A673 (cell line): ENCODE results near the gene CRADD.

Source experiments
- EZH2 ChIP-seq: fragments of 200-600 bp; sonication (generic); IDR thresholded peaks from 2 replicates; pipeline ENCODE4 v1.6.1; 2017; ENCODE audit warnings: borderline replicate concordance, low read depth, mild to moderate bottlenecking, mixed read lengths, antibody characterized with exemption, low read length; ENCODE audit not compliant: poor library complexity, severe bottlenecking
- TF ChIP-seq, protein P1 (sequence below): fragments of 300-800, 200-600 bp; sonication (generic); conservative IDR thresholded peaks from 2 replicates; pipeline ENCODE4 v1.5.1; 2017; ENCODE audit warnings: low read depth, mild to moderate bottlenecking, antibody characterized with exemption, low read length, moderate library complexity, mixed read lengths

DNA sequence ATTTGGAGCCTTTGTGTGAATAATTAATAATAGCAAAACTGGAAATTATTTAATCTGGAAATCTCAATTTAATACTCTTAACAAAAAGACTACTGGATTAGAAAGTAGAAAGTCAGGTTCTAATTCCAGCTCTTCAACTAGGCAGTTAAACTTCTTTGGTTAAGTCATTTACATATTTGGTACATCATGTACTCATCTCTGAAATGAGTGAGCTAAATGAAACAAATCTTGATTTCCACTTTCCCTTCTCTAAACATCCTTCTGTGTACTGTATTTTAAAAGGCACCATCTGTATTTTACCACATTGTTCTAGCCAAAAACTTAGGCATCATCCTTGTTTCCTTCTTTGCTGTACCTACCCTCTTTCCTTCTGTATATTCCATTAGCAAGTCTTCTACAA is 26.9 kb downstream of the CRADD start:
- TF ChIP-seq, protein P1, sequence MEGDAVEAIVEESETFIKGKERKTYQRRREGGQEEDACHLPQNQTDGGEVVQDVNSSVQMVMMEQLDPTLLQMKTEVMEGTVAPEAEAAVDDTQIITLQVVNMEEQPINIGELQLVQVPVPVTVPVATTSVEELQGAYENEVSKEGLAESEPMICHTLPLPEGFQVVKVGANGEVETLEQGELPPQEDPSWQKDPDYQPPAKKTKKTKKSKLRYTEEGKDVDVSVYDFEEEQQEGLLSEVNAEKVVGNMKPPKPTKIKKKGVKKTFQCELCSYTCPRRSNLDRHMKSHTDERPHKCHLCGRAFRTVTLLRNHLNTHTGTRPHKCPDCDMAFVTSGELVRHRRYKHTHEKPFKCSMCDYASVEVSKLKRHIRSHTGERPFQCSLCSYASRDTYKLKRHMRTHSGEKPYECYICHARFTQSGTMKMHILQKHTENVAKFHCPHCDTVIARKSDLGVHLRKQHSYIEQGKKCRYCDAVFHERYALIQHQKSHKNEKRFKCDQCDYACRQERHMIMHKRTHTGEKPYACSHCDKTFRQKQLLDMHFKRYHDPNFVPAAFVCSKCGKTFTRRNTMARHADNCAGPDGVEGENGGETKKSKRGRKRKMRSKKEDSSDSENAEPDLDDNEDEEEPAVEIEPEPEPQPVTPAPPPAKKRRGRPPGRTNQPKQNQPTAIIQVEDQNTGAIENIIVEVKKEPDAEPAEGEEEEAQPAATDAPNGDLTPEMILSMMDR: no peak
- TF ChIP-seq EZH2: no peak
